Fibroblast of lung (primary cell): ENCODE results near the gene CCR2. TPM values are rescaled to one million over a fixed set of nuclear protein-coding genes. Genes with fewer than 3 reads are reported as not detected.

Experiments used
- DNase-seq, 2 donors: peaks; one replicate each; pipeline versions ENCODE4 v3.0.0 to v3.0.0-alpha.2; 2010; ENCODE audit warnings: low read depth in 2 of 2
- H2AFZ ChIP-seq: 2 replicates; pipeline ENCODE4 v1.5.1; 2012; ENCODE audit warnings: low read length, control low read depth, inconsistent platforms
- H3K27ac ChIP-seq: 2 replicates; pipeline ENCODE4 v1.5.1; 2011; ENCODE audit warnings: low read length, control low read depth; ENCODE audit not compliant: insufficient read depth
- H3K27me3 ChIP-seq: 2 replicates; pipeline ENCODE4 v1.5.1; 2011; ENCODE audit warnings: mild to moderate bottlenecking, low read length; ENCODE audit not compliant: control insufficient read depth, insufficient read depth
- H3K36me3 ChIP-seq: 2 replicates; pipeline ENCODE4 v1.5.1; 2011; ENCODE audit warnings: low read length; ENCODE audit not compliant: control insufficient read depth, insufficient read depth
- H3K4me1 ChIP-seq: 2 replicates; pipeline ENCODE4 v1.5.1; 2011; ENCODE audit warnings: low read length; ENCODE audit not compliant: control insufficient read depth, insufficient read depth; ENCODE audit errors: extremely low read depth
- H3K4me2 ChIP-seq: 2 replicates; pipeline ENCODE4 v1.5.1; 2011; ENCODE audit warnings: low read length, control low read depth; ENCODE audit not compliant: insufficient read depth; ENCODE audit errors: extremely low read depth
- H3K4me3 ChIP-seq, 4 experiments: fragments of 200-600 bp in 1 of 4; sonication (generic) in 1 of 4; replicated peaks in 1 of 4; 2 replicates each; pipeline ENCODE4 v1.5.1; 2011 to 2016; ENCODE audit warnings: low read length in 4 of 4, low read depth in 3 of 4, mild to moderate bottlenecking in 3 of 4, control low read depth in 2 of 4, inconsistent platforms in 1 of 4, mixed read lengths in 1 of 4; ENCODE audit not compliant: insufficient read depth in 1 of 4; ENCODE audit errors: control extremely low read depth in 1 of 4
- H3K79me2 ChIP-seq: 2 replicates; pipeline ENCODE4 v1.5.1; 2012; ENCODE audit warnings: mild to moderate bottlenecking, low read length, inconsistent platforms; ENCODE audit not compliant: control insufficient read depth, insufficient read depth
- H3K9ac ChIP-seq: 2 replicates; pipeline ENCODE4 v1.5.1; 2011; ENCODE audit warnings: mild to moderate bottlenecking, low read length, control low read depth; ENCODE audit not compliant: insufficient read depth
- H3K9me3 ChIP-seq: 2 replicates; pipeline ENCODE4 v1.5.1; 2012; ENCODE audit warnings: low read depth, low read length; ENCODE audit not compliant: control insufficient read depth, insufficient read depth
- H4K20me1 ChIP-seq: 2 replicates; pipeline ENCODE4 v1.5.1; 2011; ENCODE audit warnings: low read length; ENCODE audit not compliant: control insufficient read depth, insufficient read depth; ENCODE audit errors: extremely low read depth
- CTCF ChIP-seq, 2 donors: IDR thresholded peaks in 1 of 2; conservative IDR thresholded peaks in 1 of 2; 1 replicate in 1 of 2; 2 replicates in 1 of 2; pipeline ENCODE4 v1.5.1; 2011 to 2012; ENCODE audit warnings: low read length in 2 of 2, control low read depth in 1 of 2, inconsistent platforms in 1 of 2, low read depth in 1 of 2, mild to moderate bottlenecking in 1 of 2
- EZH2 ChIP-seq: IDR thresholded peaks from 2 replicates; pipeline ENCODE4 v1.5.1; 2012; ENCODE audit warnings: low read length, control low read depth, mild to moderate bottlenecking; ENCODE audit errors: missing control alignments
- polyA plus RNA-seq, 2 donors: library from polyadenylated mRNA; depleted of rRNA in 1 of 2; stranded (reverse) in 1 of 2; unstranded in 1 of 2; fragments of >200 nt; gene quantifications; 2 replicates each; pipeline ENCODE4 v1.2.1, GENCODE V29; 2011 to 2012; ENCODE audit warnings: missing spikeins in 1 of 2
- total RNA-seq: library from RNA; depleted of rRNA; stranded (reverse); fragments of >200 nt; gene quantifications from 2 replicates; pipeline ENCODE4 v1.2.1, GENCODE V29; 2014

Gene CCR2
- total and polyA plus RNA-seq, 2 donors (not counting 1 experiment from before 2014, with no cell fraction given): under 0.01 TPM; not detected in 1

GRCh38 chr3:46407970-46408369, 54.1 kb downstream of the CCR2 start:
- Histone ChIP-seq H3K9me3 (no peaks in the 10 kb centered on the region), H3K27me3 (no peaks in the 10 kb centered on the region), H3K4me3 (no peak overlapping the region), H3K27ac (peak overlapping the region; percentile 40), H4K20me1 (no peaks in the 10 kb centered on the region), H3K36me3 (no peaks in the 10 kb centered on the region), H3K9ac (peak overlapping the region; percentile 20), H2AFZ (peak overlapping the region; percentile 62), H3K79me2 (no peaks in the 10 kb centered on the region), H3K4me1 (peaks cover 21% of the 10 kb centered on the region), H3K4me2 (peak overlapping the region; percentile 75)
- no peak for TF ChIP-seq EZH2
- no peak for TF ChIP-seq CTCF (conservative IDR thresholded peaks at IDR 0.05 in 1 of 2, IDR thresholded peaks at IDR 0.05 in 1 of 2; ENCODE audit: low read depth in 1 of 2, low read length in 2 of 2)
- DNase-seq: no peak

DNA sequence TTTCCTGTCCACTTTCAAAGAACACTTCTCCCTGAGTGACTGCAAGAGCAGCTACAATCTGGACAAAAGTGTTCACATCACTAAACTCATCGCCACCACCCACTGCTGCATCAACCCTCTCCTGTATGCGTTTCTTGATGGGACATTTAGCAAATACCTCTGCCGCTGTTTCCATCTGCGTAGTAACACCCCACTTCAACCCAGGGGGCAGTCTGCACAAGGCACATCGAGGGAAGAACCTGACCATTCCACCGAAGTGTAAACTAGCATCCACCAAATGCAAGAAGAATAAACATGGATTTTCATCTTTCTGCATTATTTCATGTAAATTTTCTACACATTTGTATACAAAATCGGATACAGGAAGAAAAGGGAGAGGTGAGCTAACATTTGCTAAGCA, 54.9 kb downstream of the CCR2 start:
- no peak overlapping the region for H3K4me2 ChIP-seq
- H3K79me2 ChIP-seq: no peaks in the 10 kb centered on the region
- no peaks in the 10 kb centered on the region for H3K27me3 ChIP-seq

DNA sequence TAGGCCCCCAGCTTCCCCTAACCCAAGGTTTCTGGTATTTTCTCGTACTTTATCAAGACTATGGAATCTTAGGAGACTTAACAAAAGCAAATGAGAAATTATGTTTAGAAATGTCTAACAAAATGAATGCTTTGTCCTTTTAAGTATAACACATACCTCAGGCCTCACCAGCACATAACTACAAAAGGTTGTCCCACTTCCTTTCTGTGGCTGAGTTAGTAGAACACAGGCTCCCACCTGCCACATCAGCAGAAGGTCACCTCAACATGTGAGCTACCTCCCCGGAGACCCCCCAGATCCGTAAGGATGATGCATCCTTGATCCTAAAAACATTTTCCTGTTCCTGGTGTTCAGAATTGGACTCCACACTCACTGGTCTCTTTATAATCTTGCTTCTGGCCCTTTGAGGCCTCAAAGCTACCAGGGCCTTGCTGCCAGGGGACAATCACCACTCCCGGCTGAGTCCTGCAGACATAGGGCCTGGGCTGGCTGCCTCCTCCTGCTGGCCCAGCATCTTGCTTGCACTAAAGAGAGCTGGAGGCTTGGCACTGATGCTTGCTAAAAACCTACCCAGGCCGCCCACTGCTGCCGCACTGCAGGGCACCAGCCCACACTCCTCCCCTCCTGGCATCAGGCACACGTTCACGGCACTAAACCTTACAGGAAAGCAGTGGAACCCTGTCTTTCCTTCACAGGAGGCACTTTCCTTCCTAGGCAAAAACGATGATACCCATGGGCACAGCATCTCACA, 56.0 kb downstream of the CCR2 start:
- H3K4me1 ChIP-seq: peaks cover 21% of the 10 kb centered on the region
- no peak for TF ChIP-seq EZH2
- no peak for TF ChIP-seq CTCF (conservative IDR thresholded peaks at IDR 0.05 in 1 of 2, IDR thresholded peaks at IDR 0.05 in 1 of 2; ENCODE audit: low read depth in 1 of 2, low read length in 2 of 2)
- H3K79me2 ChIP-seq: no peaks in the 10 kb centered on the region
- H4K20me1 ChIP-seq: no peaks in the 10 kb centered on the region
- H3K9me3 ChIP-seq: no peaks in the 10 kb centered on the region
- no peak overlapping the region for H3K4me3 ChIP-seq
- H2AFZ ChIP-seq: no peak overlapping the region
- H3K36me3 ChIP-seq: no peaks in the 10 kb centered on the region
- DNase-seq: no peak
- H3K9ac ChIP-seq: no peak overlapping the region
- H3K27me3 ChIP-seq: no peaks in the 10 kb centered on the region
- H3K4me2 ChIP-seq: no peak overlapping the region
- H3K27ac ChIP-seq: no peak overlapping the region

More for the DNA sequence above, 54.9 kb downstream of the CCR2 start:
- Histone ChIP-seq H3K4me3 (no peak overlapping the region), H3K9me3 (no peaks in the 10 kb centered on the region), H2AFZ (no peak overlapping the region), H3K27ac (no peak overlapping the region), H3K9ac (no peak overlapping the region), H3K4me1 (peaks cover 21% of the 10 kb centered on the region), H4K20me1 (no peaks in the 10 kb centered on the region), H3K36me3 (no peaks in the 10 kb centered on the region)
- no peak for TF ChIP-seq EZH2
- no peak for TF ChIP-seq CTCF (conservative IDR thresholded peaks at IDR 0.05 in 1 of 2, IDR thresholded peaks at IDR 0.05 in 1 of 2; ENCODE audit: low read depth in 1 of 2, low read length in 2 of 2)
- no peak for DNase-seq

Other genes with a start within 250 kb of the CCR2 start
- gene CCR1, start 145.8 kb upstream of the CCR2 start, total RNA-seq: 1.3 and 6.6 TPM in 2 replicates
- gene CCR1, start 145.8 kb upstream of the CCR2 start, polyA plus RNA-seq: 0.99 and 9.9 TPM in 2 replicates
- gene CCR3, start 111.7 kb upstream of the CCR2 start, total RNA-seq: 0.17 and 0.26 TPM in 2 replicates
- gene CCR3, start 111.7 kb upstream of the CCR2 start, polyA plus RNA-seq: 0.03 and 0.16 TPM in 2 replicates
- gene CCR5, start 16.8 kb downstream of the CCR2 start, total RNA-seq: under 0.01 TPM in 2 replicates
- gene CCR5, start 16.8 kb downstream of the CCR2 start, polyA plus RNA-seq: 0.15 TPM in 1 of 2 replicates, not detected in the other
- 0.26 and 0.33 TPM in 2 replicates for gene CCRL2, start 53.1 kb downstream of the CCR2 start, total RNA-seq
- 0.46 and 3.7 TPM in 2 replicates for gene CCRL2, start 53.1 kb downstream of the CCR2 start, polyA plus RNA-seq
- gene LTF, start 110.8 kb downstream of the CCR2 start, total RNA-seq: not detected in 2 replicates
- not detected in 2 replicates for gene LTF, start 110.8 kb downstream of the CCR2 start, polyA plus RNA-seq
- gene RTP3, start 143.9 kb downstream of the CCR2 start, total RNA-seq: not detected in 2 replicates
- gene RTP3, start 143.9 kb downstream of the CCR2 start, polyA plus RNA-seq: not detected in 2 replicates
- 0.77 and 3.8 TPM in 2 replicates for gene LRRC2, start 212.2 kb downstream of the CCR2 start, total RNA-seq
- gene LRRC2, start 212.2 kb downstream of the CCR2 start, polyA plus RNA-seq: 0.27 and 6.0 TPM in 2 replicates